Endodermal cell (in vitro differentiated cells): ENCODE results near the gene EP400. TPM values are rescaled to one million over a fixed set of nuclear protein-coding genes. Genes with fewer than 3 reads are reported as not detected.

ENCODE experiments used
- DNase-seq: peaks from one replicate; pipeline ENCODE4 v3.0.0-alpha.2; 2017
- H3K27ac ChIP-seq: 2 replicates; pipeline ENCODE4 v1.5.1; 2013; ENCODE audit warnings: mild to moderate bottlenecking, low read depth, low read length, moderate library complexity
- H3K27me3 ChIP-seq: 2 replicates; pipeline ENCODE4 v1.6.1; 2013; ENCODE audit warnings: mild to moderate bottlenecking, low read length, moderate library complexity; ENCODE audit not compliant: insufficient read depth, control insufficient read depth, poor library complexity, severe bottlenecking
- H3K36me3 ChIP-seq: 2 replicates; pipeline ENCODE4 v1.7.0; 2013; ENCODE audit warnings: mild to moderate bottlenecking, low read length, moderate library complexity; ENCODE audit not compliant: control insufficient read depth, insufficient read depth
- H3K4me1 ChIP-seq: one replicate; pipeline ENCODE4 v1.7.0; 2013; ENCODE audit warnings: low read length; ENCODE audit not compliant: control insufficient read depth, insufficient read depth
- H3K4me3 ChIP-seq: 2 replicates; pipeline ENCODE4 v1.5.1; 2013; ENCODE audit warnings: mild to moderate bottlenecking, low read length, moderate library complexity
- H3K9ac ChIP-seq: 2 replicates; pipeline ENCODE4 v1.6.1; 2013; ENCODE audit warnings: mild to moderate bottlenecking, low read length, moderate library complexity; ENCODE audit not compliant: poor library complexity, severe bottlenecking; ENCODE audit errors: extremely low read depth
- H3K9me3 ChIP-seq: 2 replicates; pipeline ENCODE4 v1.6.1; 2013; ENCODE audit warnings: mild to moderate bottlenecking, low read length, moderate library complexity; ENCODE audit not compliant: control insufficient read depth
- H3K27ac Mint-ChIP-seq: 2 replicates; pipeline ENCODE4 v1.8.0; 2020; ENCODE audit warnings: mixed read lengths
- H3K27me3 Mint-ChIP-seq: 2 replicates; pipeline ENCODE4 v1.8.0; 2021; ENCODE audit warnings: mild to moderate bottlenecking, mixed read lengths; ENCODE audit not compliant: insufficient read depth
- H3K36me3 Mint-ChIP-seq: 2 replicates; pipeline ENCODE4 v1.8.0; 2020; ENCODE audit warnings: low read depth, mixed read lengths
- H3K4me1 Mint-ChIP-seq: 2 replicates; pipeline ENCODE4 v1.8.0; 2020; ENCODE audit warnings: mixed read lengths
- H3K4me3 Mint-ChIP-seq: 2 replicates; pipeline ENCODE4 v1.8.0; 2020; ENCODE audit warnings: mild to moderate bottlenecking, moderate library complexity, mixed read lengths
- H3K9me3 Mint-ChIP-seq: 2 replicates; pipeline ENCODE4 v1.8.0; 2020; ENCODE audit warnings: mild to moderate bottlenecking, mixed read lengths
- WGBS, 2 experiments: methylation state at CpG; one replicate each; pipeline versions ENCODE4 v1.1.5 to v1.1.7; 2013; ENCODE audit warnings: missing lambda C conversion rate in 2 of 2, mixed read lengths in 1 of 2; ENCODE audit not compliant: insufficient coverage in 1 of 2, insufficient read length in 1 of 2; 5-methylcytosine and 5-hydroxymethylcytosine counted together
- total RNA-seq, 2 donors: library from RNA; stranded (reverse); fragmentation: NEBNext Ultra II Directional in 1 of 2; extraction: Animal tissue kit (Norgen Biotek cat#: 25700) in 1 of 2; gene quantifications; 2 replicates in 1 of 2; 3 replicates in 1 of 2; pipeline ENCODE4 v1.2.1, GENCODE V29; 2021
- TF ChIP-seq, protein P1 (sequence below): fragments of 200-600 bp; sonication (generic); conservative IDR thresholded peaks from 2 replicates; pipeline ENCODE4 v1.5.0; 2021; ENCODE audit warnings: antibody characterized with exemption, mild to moderate bottlenecking

Gene EP400
- total RNA-seq, 2 donors from 2014 or later = 64.7 to 78.3 TPM

DNA sequence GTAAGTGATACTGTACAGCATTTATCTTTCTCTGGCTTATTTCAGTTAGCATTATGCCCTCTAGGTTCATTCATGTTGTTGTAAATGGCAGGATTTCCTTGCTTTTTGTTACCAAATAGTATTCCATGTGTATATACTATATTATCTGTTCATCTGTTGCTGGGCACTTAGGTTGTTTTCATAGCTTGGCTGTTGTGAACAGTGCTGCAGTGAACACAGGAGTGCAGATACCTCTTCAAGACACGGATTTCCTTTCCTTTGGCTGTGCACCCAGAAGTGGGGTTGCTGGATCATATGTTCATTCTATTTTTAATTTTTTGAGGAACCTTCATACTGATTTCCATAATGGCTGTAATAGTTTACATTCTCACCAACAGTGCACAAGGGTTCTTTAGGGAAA lies 21.5 kb downstream of the EP400 start:
- TF ChIP-seq, protein P1, sequence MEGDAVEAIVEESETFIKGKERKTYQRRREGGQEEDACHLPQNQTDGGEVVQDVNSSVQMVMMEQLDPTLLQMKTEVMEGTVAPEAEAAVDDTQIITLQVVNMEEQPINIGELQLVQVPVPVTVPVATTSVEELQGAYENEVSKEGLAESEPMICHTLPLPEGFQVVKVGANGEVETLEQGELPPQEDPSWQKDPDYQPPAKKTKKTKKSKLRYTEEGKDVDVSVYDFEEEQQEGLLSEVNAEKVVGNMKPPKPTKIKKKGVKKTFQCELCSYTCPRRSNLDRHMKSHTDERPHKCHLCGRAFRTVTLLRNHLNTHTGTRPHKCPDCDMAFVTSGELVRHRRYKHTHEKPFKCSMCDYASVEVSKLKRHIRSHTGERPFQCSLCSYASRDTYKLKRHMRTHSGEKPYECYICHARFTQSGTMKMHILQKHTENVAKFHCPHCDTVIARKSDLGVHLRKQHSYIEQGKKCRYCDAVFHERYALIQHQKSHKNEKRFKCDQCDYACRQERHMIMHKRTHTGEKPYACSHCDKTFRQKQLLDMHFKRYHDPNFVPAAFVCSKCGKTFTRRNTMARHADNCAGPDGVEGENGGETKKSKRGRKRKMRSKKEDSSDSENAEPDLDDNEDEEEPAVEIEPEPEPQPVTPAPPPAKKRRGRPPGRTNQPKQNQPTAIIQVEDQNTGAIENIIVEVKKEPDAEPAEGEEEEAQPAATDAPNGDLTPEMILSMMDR = no peak
- Histone ChIP-seq H3K27me3 (no peaks in the 10 kb centered on the region), H3K4me1 (no peaks in the 10 kb centered on the region), H3K9ac (no peak overlapping the region), H3K9me3 (no peaks in the 10 kb centered on the region), H3K36me3 (no peaks in the 10 kb centered on the region), H3K27ac (no peak overlapping the region), H3K4me3 (no peak overlapping the region)
- H3K27me3 Mint-ChIP-seq = no peaks in the 10 kb centered on the region
- no peaks in the 10 kb centered on the region for H3K4me1 Mint-ChIP-seq
- H3K9me3 Mint-ChIP-seq = no peaks in the 10 kb centered on the region
- H3K27ac Mint-ChIP-seq = no peak overlapping the region
- no peak overlapping the region for H3K4me3 Mint-ChIP-seq
- H3K36me3 Mint-ChIP-seq = peaks cover 11% of the 10 kb centered on the region
- 95% methylated on average over 1 of the region's 1 CpG; no CpG with 5 or more reads in 1 of the 2 experiments for WGBS, 2 experiments
- peak; percentile 17 for DNase-seq

DNA sequence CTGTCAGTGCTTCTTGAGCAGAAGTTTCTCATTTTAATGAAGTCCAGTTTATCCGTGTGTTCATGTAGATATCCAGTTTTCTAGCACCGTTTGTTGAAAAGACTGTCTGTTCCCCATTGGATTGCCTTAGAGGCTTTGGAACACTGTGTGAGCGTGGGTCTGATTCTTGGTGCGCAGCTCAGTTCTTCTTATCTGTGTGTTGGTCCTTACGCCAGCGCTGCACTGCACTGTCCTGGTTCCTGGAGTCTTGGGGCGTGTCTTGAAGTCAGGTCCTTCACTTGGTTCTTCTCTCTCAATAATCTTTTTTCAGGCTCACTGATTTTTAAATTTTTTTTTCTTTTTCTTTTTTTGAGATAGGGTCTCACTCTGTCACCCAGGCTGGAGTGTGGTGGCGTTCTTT lies 25.5 kb downstream of the EP400 start:
- WGBS, 2 experiments = 96 to 98% methylated on average over 7 to 8 of the region's 8 CpGs
- Mint-ChIP-seq H3K4me1 (no peaks in the 10 kb centered on the region), H3K27ac (peak overlapping the region; percentile 21)

DNA sequence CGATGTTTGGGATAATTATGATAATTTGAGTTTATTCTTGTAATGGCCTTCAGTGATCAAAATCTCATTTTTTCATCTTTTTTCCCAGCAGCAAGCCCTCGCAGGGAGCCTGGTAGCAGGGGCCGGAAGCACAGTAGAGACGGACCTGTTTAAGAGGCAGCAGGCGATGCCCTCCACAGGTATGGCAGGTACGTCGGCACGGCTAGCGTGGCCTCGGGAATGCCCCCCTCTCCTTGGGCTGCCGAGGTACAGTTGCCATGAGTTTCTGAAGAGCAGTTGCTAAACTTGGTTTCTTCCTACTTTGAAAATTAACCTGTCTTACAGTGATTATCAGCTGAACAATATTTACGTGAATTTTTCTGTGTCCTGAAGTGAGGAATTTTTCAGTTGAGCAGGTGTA lies 29.9 kb downstream of the EP400 start:
- no peak overlapping the region for H3K27ac Mint-ChIP-seq
- no peak overlapping the region for H3K9ac ChIP-seq

More for the DNA sequence above, 25.5 kb downstream of the EP400 start:
- no peaks in the 10 kb centered on the region for H3K27me3 Mint-ChIP-seq
- Histone ChIP-seq H3K36me3 (peaks cover 12% of the 10 kb centered on the region), H3K27me3 (no peaks in the 10 kb centered on the region), H3K4me3 (no peak overlapping the region), H3K27ac (no peak overlapping the region), H3K4me1 (no peaks in the 10 kb centered on the region), H3K9ac (no peak overlapping the region), H3K9me3 (no peaks in the 10 kb centered on the region)
- TF ChIP-seq, protein P1 = no peak
- no peak overlapping the region for H3K4me3 Mint-ChIP-seq
- no peaks in the 10 kb centered on the region for H3K9me3 Mint-ChIP-seq
- peak; percentile 35 for DNase-seq
- peaks cover 30% of the 10 kb centered on the region for H3K36me3 Mint-ChIP-seq

More for the DNA sequence above, 29.9 kb downstream of the EP400 start:
- Histone ChIP-seq H3K27me3 (no peaks in the 10 kb centered on the region), H3K36me3 (peaks cover 43% of the 10 kb centered on the region), H3K9me3 (no peaks in the 10 kb centered on the region), H3K27ac (no peak overlapping the region), H3K4me1 (no peaks in the 10 kb centered on the region), H3K4me3 (no peak overlapping the region)
- 95 to 96% methylated on average over 10 to 12 of the region's 12 CpGs for WGBS, 2 experiments
- Mint-ChIP-seq H3K4me1 (no peaks in the 10 kb centered on the region), H3K36me3 (peaks cover 50% of the 10 kb centered on the region), H3K27me3 (no peaks in the 10 kb centered on the region), H3K4me3 (no peak overlapping the region), H3K9me3 (no peaks in the 10 kb centered on the region)
- TF ChIP-seq, protein P1 = no peak
- peak; percentile 24 for DNase-seq
